Neuronal stem cell (in vitro differentiated cells): ENCODE data around the gene THAP5.
"Not testable (repeated sequence)": the region's sequence is repeated elsewhere in the genome, so short reads cannot be mapped to it uniquely, and the experiment has no call there.

Experiments
- DNase-seq: peaks from one replicate; pipeline ENCODE4 v3.0.0-alpha.2; 2013; ENCODE audit warnings: low spot score
- H2AFZ ChIP-seq: one replicate; pipeline ENCODE4 v1.6.1; 2013; ENCODE audit warnings: mild to moderate bottlenecking, low read length, inconsistent platforms
- H2AK5ac ChIP-seq: 2 replicates; pipeline ENCODE4 v1.6.1; 2013; ENCODE audit warnings: low read depth, mild to moderate bottlenecking, inconsistent platforms, low read length, moderate library complexity, mixed read lengths
- H2BK120ac ChIP-seq: 2 replicates; pipeline ENCODE4 v1.6.1; 2013; ENCODE audit warnings: low read depth, mild to moderate bottlenecking, inconsistent platforms, low read length, moderate library complexity, mixed read lengths
- H2BK12ac ChIP-seq: one replicate; pipeline ENCODE4 v1.6.1; 2013; ENCODE audit warnings: low read length, inconsistent platforms
- H2BK15ac ChIP-seq: 2 replicates; pipeline ENCODE4 v1.6.1; 2013; ENCODE audit warnings: mild to moderate bottlenecking, low read length, inconsistent platforms, mixed read lengths
- H2BK5ac ChIP-seq: one replicate; pipeline ENCODE4 v1.6.1; 2013; ENCODE audit warnings: inconsistent platforms, mild to moderate bottlenecking, low read length, moderate library complexity
- H3K14ac ChIP-seq: one replicate; pipeline ENCODE4 v1.6.1; 2013; ENCODE audit warnings: low read length, inconsistent platforms
- H3K18ac ChIP-seq: 2 replicates; pipeline ENCODE4 v1.6.1; 2013; ENCODE audit warnings: low read length, inconsistent platforms
- H3K23ac ChIP-seq: 2 replicates; pipeline ENCODE4 v1.6.1; 2013; ENCODE audit warnings: low read depth, mild to moderate bottlenecking, mixed read lengths, low read length, inconsistent platforms; ENCODE audit not compliant: poor library complexity
- H3K27ac ChIP-seq: replicated peaks from 3 replicates; pipeline ENCODE4 v1.5.1; 2013; ENCODE audit warnings: low read length, inconsistent platforms
- H3K27me3 ChIP-seq, 3 experiments: 2 replicates each; pipeline ENCODE4 v1.6.1; 2013; ENCODE audit warnings: low read length in 3 of 3, mild to moderate bottlenecking in 2 of 3, inconsistent platforms in 1 of 3, low read depth in 1 of 3, mixed read lengths in 1 of 3, moderate library complexity in 1 of 3; ENCODE audit not compliant: control insufficient read depth in 3 of 3, insufficient read depth in 3 of 3
- H3K36me3 ChIP-seq, 2 donors: replicated peaks in 1 of 2; 2 replicates each; pipeline ENCODE4 v1.6.1; 2013; ENCODE audit warnings: low read length in 2 of 2; ENCODE audit not compliant: control insufficient read depth in 2 of 2, insufficient read depth in 2 of 2
- H3K4ac ChIP-seq: 2 replicates; pipeline ENCODE4 v1.6.1; 2013; ENCODE audit warnings: inconsistent platforms, mild to moderate bottlenecking, low read length, moderate library complexity
- H3K4me1 ChIP-seq, 2 donors: 1 replicate in 1 of 2; 2 replicates in 1 of 2; pipeline ENCODE4 v1.6.1; 2013; ENCODE audit warnings: low read length in 2 of 2, low read depth in 1 of 2; ENCODE audit not compliant: control insufficient read depth in 2 of 2, insufficient read depth in 1 of 2
- H3K4me2 ChIP-seq: one replicate; pipeline ENCODE4 v1.6.1; 2013; ENCODE audit warnings: mild to moderate bottlenecking, low read length, inconsistent platforms; ENCODE audit not compliant: insufficient read depth, poor library complexity, severe bottlenecking
- H3K4me3 ChIP-seq, 2 donors: 2 replicates each; pipeline ENCODE4 v1.5.1; 2013; ENCODE audit warnings: low read length in 2 of 2, mild to moderate bottlenecking in 2 of 2, inconsistent platforms in 1 of 2, moderate library complexity in 1 of 2
- H3K79me1 ChIP-seq: one replicate; pipeline ENCODE4 v1.6.1; 2013; ENCODE audit warnings: low read depth, mild to moderate bottlenecking, inconsistent platforms, low read length, moderate library complexity
- H3K9ac ChIP-seq: one replicate; pipeline ENCODE4 v1.6.1; 2013; ENCODE audit warnings: mild to moderate bottlenecking, low read depth, low read length, inconsistent platforms; ENCODE audit not compliant: poor library complexity
- H3K9me3 ChIP-seq, 2 donors: replicated peaks in 1 of 2; 2 replicates each; pipeline versions ENCODE3 to v1.6.1; 2013; ENCODE audit warnings: low read length in 2 of 2, mild to moderate bottlenecking in 2 of 2, inconsistent platforms in 1 of 2, low read depth in 1 of 2, mixed read lengths in 1 of 2, moderate library complexity in 1 of 2; ENCODE audit not compliant: control insufficient read depth in 2 of 2, insufficient read depth in 1 of 2
- H4K8ac ChIP-seq: one replicate; pipeline ENCODE4 v1.6.1; 2013; ENCODE audit warnings: low read depth, mild to moderate bottlenecking, inconsistent platforms, low read length, moderate library complexity
- H4K91ac ChIP-seq: one replicate; pipeline ENCODE4 v1.6.1; 2013; ENCODE audit warnings: low read length, low read depth, mild to moderate bottlenecking, inconsistent platforms; ENCODE audit not compliant: poor library complexity
- WGBS, 2 donors: extraction: QIAGEN DNeasy Blood & Tissue Kit; methylation state at CpG; one replicate each; pipeline ENCODE4 v1.1.7; 2013; ENCODE audit warnings: missing lambda C conversion rate in 2 of 2, mixed read lengths in 1 of 2; ENCODE audit not compliant: insufficient read length in 2 of 2, insufficient replicate concordance in 1 of 2; ENCODE audit errors: extremely low coverage in 2 of 2; 5-methylcytosine and 5-hydroxymethylcytosine counted together

The THAP5 gene

GRCh38 chr7:108559253-108559652, 10.3 kb downstream of the THAP5 start:
- H3K4me2 ChIP-seq, result no peak overlapping the region
- H2AFZ ChIP-seq, result no peak overlapping the region
- WGBS, 2 donors, result no CpG with 5 or more reads among the region's 4 CpGs
- H2BK12ac ChIP-seq, result no peak overlapping the region
- no peak overlapping the region for H3K27ac ChIP-seq
- no peak overlapping the region for H2BK5ac ChIP-seq
- no peak overlapping the region for H3K14ac ChIP-seq
- no peaks in the 10 kb centered on the region for H3K79me1 ChIP-seq
- H4K8ac ChIP-seq, result no peak overlapping the region
- no peaks in the 10 kb centered on the region for H3K27me3 ChIP-seq
- no peak overlapping the region for H3K4me3 ChIP-seq
- peaks cover 2 to 30% of the 10 kb centered on the region in 2 donors for H3K36me3 ChIP-seq
- no peaks in the 10 kb centered on the region for H3K4me1 ChIP-seq
- DNase-seq, result no peak
- H2BK120ac ChIP-seq, result no peak overlapping the region
- H3K9me3 ChIP-seq, result peaks cover 8 to 21% of the 10 kb centered on the region in 2 donors
- no peak overlapping the region for H2AK5ac ChIP-seq
- no peak overlapping the region for H3K4ac ChIP-seq
- H3K9ac ChIP-seq, result no peak overlapping the region
- H3K23ac ChIP-seq, result no peak overlapping the region
- no peak overlapping the region for H2BK15ac ChIP-seq
- H4K91ac ChIP-seq, result no peak overlapping the region
- no peak overlapping the region for H3K18ac ChIP-seq

GRCh38 chr7:108557617-108558016, 11.9 kb downstream of the THAP5 start:
- H4K91ac ChIP-seq, result no peak overlapping the region

GRCh38 chr7:108557191-108557590, 12.3 kb downstream of the THAP5 start:
- Histone ChIP-seq H3K4me1 (no peaks in the 10 kb centered on the region), H3K4me2 (no peak overlapping the region), H2AK5ac (no peak overlapping the region), H3K27me3 (no peaks in the 10 kb centered on the region), H2BK15ac (no peak overlapping the region), H3K36me3 (peaks cover 3 to 11% of the 10 kb centered on the region in 2 donors), H3K18ac (no peak overlapping the region), H3K23ac (no peak overlapping the region), H4K8ac (no peak overlapping the region), H3K9ac (no peak overlapping the region), H3K79me1 (no peaks in the 10 kb centered on the region), H3K14ac (no peak overlapping the region), H3K4me3 (no peak overlapping the region), H2AFZ (no peak overlapping the region), H2BK5ac (no peak overlapping the region), H2BK12ac (no peak overlapping the region), H3K27ac (no peak overlapping the region), H3K4ac (no peak overlapping the region), H3K9me3 (peaks cover 8 to 21% of the 10 kb centered on the region in 2 donors), H4K91ac (no peak overlapping the region), H2BK120ac (no peak overlapping the region)
- DNase-seq, result no peak
- WGBS, 2 donors, result no CpG with 5 or more reads among the region's 3 CpGs

More at GRCh38 chr7:108557617-108558016, 11.9 kb downstream of the THAP5 start:
- Histone ChIP-seq H2BK15ac (no peak overlapping the region), H3K9ac (no peak overlapping the region), H3K4me2 (no peak overlapping the region), H2AK5ac (no peak overlapping the region), H4K8ac (no peak overlapping the region), H3K14ac (no peak overlapping the region), H3K27me3 (no peaks in the 10 kb centered on the region), H3K27ac (no peak overlapping the region), H2BK12ac (no peak overlapping the region), H2AFZ (no peak overlapping the region), H3K23ac (no peak overlapping the region), H3K9me3 (peaks cover 8 to 21% of the 10 kb centered on the region in 2 donors), H3K18ac (no peak overlapping the region), H3K36me3 (peaks cover 3 to 14% of the 10 kb centered on the region in 2 donors), H3K4me3 (no peak overlapping the region), H3K4ac (no peak overlapping the region), H3K4me1 (no peaks in the 10 kb centered on the region), H3K79me1 (no peaks in the 10 kb centered on the region), H2BK5ac (no peak overlapping the region), H2BK120ac (no peak overlapping the region)
- no peak for DNase-seq
- WGBS, 2 donors, result no CpG with 5 or more reads among the region's 1 CpG

- H2BK5ac ChIP-seq, H3K14ac ChIP-seq, H4K8ac ChIP-seq, H3K4ac ChIP-seq, DNase-seq, H2BK15ac ChIP-seq, H3K79me1 ChIP-seq, H2AFZ ChIP-seq, H2BK12ac ChIP-seq, H3K23ac ChIP-seq, H3K4me3 ChIP-seq, H3K4me1 ChIP-seq, H3K27ac ChIP-seq, H3K9ac ChIP-seq, H3K36me3 ChIP-seq, H3K27me3 ChIP-seq, H4K91ac ChIP-seq, H3K4me2 ChIP-seq, H3K18ac ChIP-seq, H2BK120ac ChIP-seq, H2AK5ac ChIP-seq: not testable (repeated sequence)
- peaks cover 8 to 21% of the 10 kb centered on the region in 2 donors for H3K9me3 ChIP-seq
These were observed 12.8 kb downstream of the THAP5 start for GRCh38 chr7:108556665-108557064.
